ENCODE results near the gene SHMT2. TPM values are rescaled to one million over a fixed set of nuclear protein-coding genes. Genes with fewer than 3 reads are reported as not detected.

Gene SHMT2
- total and polyA plus RNA-seq, 9 of the 15 experiments (the other 6 are each of a cell fraction or from before 2014, with no cell fraction given), result 46.1 to 319 (median 115) TPM

DNA sequence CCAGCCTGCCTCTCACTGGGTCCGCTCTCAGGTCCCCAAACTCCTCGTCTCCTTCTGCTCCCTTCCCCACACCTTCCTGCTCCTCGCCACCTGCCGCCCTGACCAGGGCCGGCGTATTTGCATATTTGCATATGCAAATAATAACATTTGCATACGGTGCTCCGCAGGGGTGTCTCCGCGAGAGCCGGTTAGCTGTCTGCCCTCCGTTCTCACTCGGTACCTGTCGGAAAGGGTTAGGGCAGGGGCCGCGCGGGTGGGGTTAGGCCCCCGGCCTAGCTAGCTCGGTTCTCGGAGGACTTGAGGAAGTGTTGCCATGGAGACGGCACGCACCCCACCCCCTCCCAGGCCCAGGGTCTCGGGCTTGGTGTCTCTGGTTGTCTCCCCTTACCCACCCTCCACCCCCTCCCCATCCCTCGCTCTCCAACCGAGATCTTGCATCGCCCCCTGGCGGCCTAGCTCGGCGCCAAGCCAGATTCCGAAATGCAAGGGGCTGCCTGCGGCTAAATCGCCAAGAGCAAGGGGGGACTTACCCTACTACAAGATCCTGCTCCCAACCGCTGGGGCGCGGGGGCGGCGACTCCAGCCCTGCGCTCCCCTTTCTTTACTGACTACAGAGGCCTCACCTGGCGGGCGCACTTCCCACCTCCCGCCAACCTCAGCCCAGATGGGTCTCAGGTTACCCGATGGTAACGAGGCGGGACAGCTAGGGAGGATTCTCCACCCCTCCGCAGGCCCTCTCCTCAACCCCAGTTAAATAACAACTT lies 13.4 kb downstream of the SHMT2 start (continued):
- TF ChIP-seq, protein P1, sequence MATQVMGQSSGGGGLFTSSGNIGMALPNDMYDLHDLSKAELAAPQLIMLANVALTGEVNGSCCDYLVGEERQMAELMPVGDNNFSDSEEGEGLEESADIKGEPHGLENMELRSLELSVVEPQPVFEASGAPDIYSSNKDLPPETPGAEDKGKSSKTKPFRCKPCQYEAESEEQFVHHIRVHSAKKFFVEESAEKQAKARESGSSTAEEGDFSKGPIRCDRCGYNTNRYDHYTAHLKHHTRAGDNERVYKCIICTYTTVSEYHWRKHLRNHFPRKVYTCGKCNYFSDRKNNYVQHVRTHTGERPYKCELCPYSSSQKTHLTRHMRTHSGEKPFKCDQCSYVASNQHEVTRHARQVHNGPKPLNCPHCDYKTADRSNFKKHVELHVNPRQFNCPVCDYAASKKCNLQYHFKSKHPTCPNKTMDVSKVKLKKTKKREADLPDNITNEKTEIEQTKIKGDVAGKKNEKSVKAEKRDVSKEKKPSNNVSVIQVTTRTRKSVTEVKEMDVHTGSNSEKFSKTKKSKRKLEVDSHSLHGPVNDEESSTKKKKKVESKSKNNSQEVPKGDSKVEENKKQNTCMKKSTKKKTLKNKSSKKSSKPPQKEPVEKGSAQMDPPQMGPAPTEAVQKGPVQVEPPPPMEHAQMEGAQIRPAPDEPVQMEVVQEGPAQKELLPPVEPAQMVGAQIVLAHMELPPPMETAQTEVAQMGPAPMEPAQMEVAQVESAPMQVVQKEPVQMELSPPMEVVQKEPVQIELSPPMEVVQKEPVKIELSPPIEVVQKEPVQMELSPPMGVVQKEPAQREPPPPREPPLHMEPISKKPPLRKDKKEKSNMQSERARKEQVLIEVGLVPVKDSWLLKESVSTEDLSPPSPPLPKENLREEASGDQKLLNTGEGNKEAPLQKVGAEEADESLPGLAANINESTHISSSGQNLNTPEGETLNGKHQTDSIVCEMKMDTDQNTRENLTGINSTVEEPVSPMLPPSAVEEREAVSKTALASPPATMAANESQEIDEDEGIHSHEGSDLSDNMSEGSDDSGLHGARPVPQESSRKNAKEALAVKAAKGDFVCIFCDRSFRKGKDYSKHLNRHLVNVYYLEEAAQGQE (IDR thresholded peaks at IDR 0.05; ENCODE audit: borderline replicate concordance), result peak; percentile 35; the same call in 1 of the 2 replicates
- TF ChIP-seq, protein P1 (CRISPR knock-in tag; IDR thresholded peaks at IDR 0.05; ENCODE audit: low read depth), result no peak
- no peak for TF ChIP-seq CBX5 (IDR thresholded peaks at IDR 0.05; ENCODE audit: borderline replicate concordance, low read depth)
- no peak for TF ChIP-seq ADNP (tag; IDR thresholded peaks at IDR 0.05)
- no peak for TF ChIP-seq ZNF232 (CRISPR knock-in tag; IDR thresholded peaks at IDR 0.05)
- no peak for TF ChIP-seq SRSF9 (IDR thresholded peaks at IDR 0.05; ENCODE audit: borderline replicate concordance, low read depth, low read length)
- TF ChIP-seq GTF2A2 (tag; IDR thresholded peaks at IDR 0.05), result no peak
- TF ChIP-seq POLR2B (IDR thresholded peaks at IDR 0.05; ENCODE audit: low read depth, partially characterized antibody), result no peak
- TF ChIP-seq ZFP36 (IDR thresholded peaks at IDR 0.05; ENCODE audit: low read depth, low read length, partially characterized antibody), result no peak
- TF ChIP-seq SP2 (IDR thresholded peaks at IDR 0.05; ENCODE audit: extremely low read depth, low read depth, low read length, poor library complexity, severe bottlenecking), result no peak
- peak; percentile 31 for TF ChIP-seq HMGN3 (IDR thresholded peaks at IDR 0.05; ENCODE audit: borderline replicate concordance, extremely low read depth, insufficient read length, low read depth, low read length)
- TF ChIP-seq, protein P2, sequence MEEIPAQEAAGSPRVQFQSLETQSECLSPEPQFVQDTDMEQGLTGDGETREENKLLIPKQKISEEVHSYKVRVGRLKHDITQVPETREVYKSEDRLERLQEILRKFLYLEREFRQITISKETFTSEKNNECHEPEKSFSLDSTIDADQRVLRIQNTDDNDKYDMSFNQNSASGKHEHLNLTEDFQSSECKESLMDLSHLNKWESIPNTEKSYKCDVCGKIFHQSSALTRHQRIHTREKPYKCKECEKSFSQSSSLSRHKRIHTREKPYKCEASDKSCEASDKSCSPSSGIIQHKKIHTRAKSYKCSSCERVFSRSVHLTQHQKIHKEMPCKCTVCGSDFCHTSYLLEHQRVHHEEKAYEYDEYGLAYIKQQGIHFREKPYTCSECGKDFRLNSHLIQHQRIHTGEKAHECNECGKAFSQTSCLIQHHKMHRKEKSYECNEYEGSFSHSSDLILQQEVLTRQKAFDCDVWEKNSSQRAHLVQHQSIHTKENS (CRISPR knock-in tag; IDR thresholded peaks at IDR 0.05), result no peak
- TF ChIP-seq KAT8 (IDR thresholded peaks at IDR 0.05; ENCODE audit: low read depth), result no peak
- no peak for TF ChIP-seq MTA3 (IDR thresholded peaks at IDR 0.05; ENCODE audit: borderline replicate concordance)
- TF ChIP-seq KDM1A (IDR thresholded peaks at IDR 0.05), result peak in 1 of 2 experiments; percentile 46; a peak in 1 of 4 replicates
- TF ChIP-seq BCL6 (CRISPR knock-in tag; IDR thresholded peaks at IDR 0.05), result no peak
- TF ChIP-seq, protein P3, sequence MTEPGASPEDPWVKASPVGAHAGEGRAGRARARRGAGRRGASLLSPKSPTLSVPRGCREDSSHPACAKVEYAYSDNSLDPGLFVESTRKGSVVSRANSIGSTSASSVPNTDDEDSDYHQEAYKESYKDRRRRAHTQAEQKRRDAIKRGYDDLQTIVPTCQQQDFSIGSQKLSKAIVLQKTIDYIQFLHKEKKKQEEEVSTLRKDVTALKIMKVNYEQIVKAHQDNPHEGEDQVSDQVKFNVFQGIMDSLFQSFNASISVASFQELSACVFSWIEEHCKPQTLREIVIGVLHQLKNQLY (CRISPR knock-in tag; conservative IDR thresholded peaks at IDR 0.05), result no peak
- TF ChIP-seq BMI1 (IDR thresholded peaks at IDR 0.05; ENCODE audit: low read length), result no peak
- TF ChIP-seq RBM22 (IDR thresholded peaks at IDR 0.05; ENCODE audit: low read depth, low read length, poor library complexity, severe bottlenecking), result peak; percentile 3

All from K562 (cell line).